Renal cortical epithelial cell (primary cell): ENCODE measurements around the gene PLSCR3. TPM values are rescaled to one million over a fixed set of nuclear protein-coding genes. Genes with fewer than 3 reads are reported as not detected.

ENCODE experiments used
- DNase-seq: peaks from one replicate; pipeline ENCODE4 v3.0.0-alpha.2; 2011; ENCODE audit warnings: low read depth
- total RNA-seq: library from RNA; depleted of rRNA; stranded (reverse); fragments of >200 nt; gene quantifications from 2 replicates; pipeline ENCODE4 v1.2.3, GENCODE V29; 2014

The PLSCR3 gene
- total RNA-seq, 1 donor from 2014 or later, result 71.0 TPM

GRCh38 chr17:7348478-7349242, 45.7 kb downstream of the PLSCR3 start:
- no peak for DNase-seq

GRCh38 chr17:7347630-7348477, 46.5 kb downstream of the PLSCR3 start:
- no peak for DNase-seq

- no peak for DNase-seq
Observed at GRCh38 chr17:7346761-7347614, 47.3 kb downstream of the PLSCR3 start.

- DNase-seq, result no peak
Observed at GRCh38 chr17:7343250-7343649, 51.1 kb downstream of the PLSCR3 start.

- no peak for DNase-seq
Observed at GRCh38 chr17:7341842-7342241, 52.5 kb downstream of the PLSCR3 start.

GRCh38 chr17:7340179-7340578, 54.1 kb downstream of the PLSCR3 start:
- DNase-seq, result no peak

Other genes with a start within 250 kb of the PLSCR3 start
- gene ASGR1, start 215.2 kb downstream of the PLSCR3 start, total RNA-seq, result 0.60 and 0.87 TPM in 2 replicates
- gene DLG4, start 174.7 kb downstream of the PLSCR3 start, total RNA-seq, result 2.1 and 22.2 TPM in 2 replicates
- gene ACADVL, start 174.6 kb downstream of the PLSCR3 start, total RNA-seq, result 307 and 382 TPM in 2 replicates
- 26.4 and 47.5 TPM in 2 replicates for gene DVL2, start 160.0 kb downstream of the PLSCR3 start, total RNA-seq
- 41.2 and 50.7 TPM in 2 replicates for gene PHF23, start 155.1 kb downstream of the PLSCR3 start, total RNA-seq
- 137 and 148 TPM in 2 replicates for gene GABARAP, start 152.1 kb downstream of the PLSCR3 start, total RNA-seq
- gene CTDNEP1, start 142.8 kb downstream of the PLSCR3 start, total RNA-seq, result 19.4 and 53.9 TPM in 2 replicates
- gene ELP5, start 142.3 kb downstream of the PLSCR3 start, total RNA-seq, result 22.1 and 24.8 TPM in 2 replicates
- 25.1 and 306 TPM in 2 replicates for gene CLDN7, start 132.0 kb downstream of the PLSCR3 start, total RNA-seq
- 0.30 and 0.35 TPM in 2 replicates for gene SLC2A4, start 112.8 kb downstream of the PLSCR3 start, total RNA-seq
- gene YBX2, start 99.9 kb downstream of the PLSCR3 start, total RNA-seq, result 0.45 TPM in 1 of 2 replicates, not detected in the other
- 352 and 682 TPM in 2 replicates for gene EIF5A, start 86.9 kb downstream of the PLSCR3 start, total RNA-seq
- 39.1 and 49.4 TPM in 2 replicates for gene GPS2, start 79.2 kb downstream of the PLSCR3 start, total RNA-seq
- gene NEURL4, start 65.2 kb downstream of the PLSCR3 start, total RNA-seq, result 21.4 and 27.8 TPM in 2 replicates
- gene ACAP1, start 58.0 kb downstream of the PLSCR3 start, total RNA-seq, result 0.20 and 65.5 TPM in 2 replicates
- gene KCTD11, start 42.4 kb downstream of the PLSCR3 start, total RNA-seq, result 10.4 and 13.7 TPM in 2 replicates
- gene TMEM95, start 39.4 kb downstream of the PLSCR3 start, total RNA-seq, result not detected in 2 replicates
- gene TNK1, start 13.4 kb downstream of the PLSCR3 start, total RNA-seq, result 3.6 and 8.0 TPM in 2 replicates
- 35.9 and 143 TPM in 2 replicates for gene TMEM256, start 9.6 kb upstream of the PLSCR3 start, total RNA-seq
- 2.6 and 17.1 TPM in 2 replicates for gene NLGN2, start 13.3 kb upstream of the PLSCR3 start, total RNA-seq
- gene SPEM1, start 25.8 kb upstream of the PLSCR3 start, total RNA-seq, result not detected in 2 replicates
- gene SPEM2, start 31.1 kb upstream of the PLSCR3 start, total RNA-seq, result not detected in 2 replicates
- not detected in 2 replicates for gene SPEM3, start 34.3 kb upstream of the PLSCR3 start, total RNA-seq
- gene TMEM102, start 40.9 kb upstream of the PLSCR3 start, total RNA-seq, result 16.9 and 33.0 TPM in 2 replicates
- gene FGF11, start 45.0 kb upstream of the PLSCR3 start, total RNA-seq, result 3.3 and 10.7 TPM in 2 replicates
- gene CHRNB1, start 50.5 kb upstream of the PLSCR3 start, total RNA-seq, result 15.3 and 26.0 TPM in 2 replicates
- gene ZBTB4, start 85.1 kb upstream of the PLSCR3 start, total RNA-seq, result 14.8 and 39.2 TPM in 2 replicates
- gene SLC35G6, start 86.9 kb upstream of the PLSCR3 start, total RNA-seq, result not detected in 2 replicates
- 57.3 and 169 TPM in 2 replicates for gene POLR2A, start 89.8 kb upstream of the PLSCR3 start, total RNA-seq
- 4.2 and 15.5 TPM in 2 replicates for gene TNFSF12, start 154.5 kb upstream of the PLSCR3 start, total RNA-seq
- 22.1 and 31.9 TPM in 2 replicates for gene TNFSF13, start 164.2 kb upstream of the PLSCR3 start, total RNA-seq
- 61.4 and 101 TPM in 2 replicates for gene SENP3, start 167.4 kb upstream of the PLSCR3 start, total RNA-seq
- 4.2 and 7.6 TPM in 2 replicates for gene CD68, start 185.1 kb upstream of the PLSCR3 start, total RNA-seq
- gene MPDU1, start 189.3 kb upstream of the PLSCR3 start, total RNA-seq, result 85.9 and 150 TPM in 2 replicates
- gene SOX15, start 195.6 kb upstream of the PLSCR3 start, total RNA-seq, result 0.60 and 2.4 TPM in 2 replicates
- gene FXR2, start 220.4 kb upstream of the PLSCR3 start, total RNA-seq, result 35.0 and 64.4 TPM in 2 replicates
- gene SAT2, start 233.3 kb upstream of the PLSCR3 start, total RNA-seq, result 16.8 and 29.6 TPM in 2 replicates
- 0.25 TPM in 1 of 2 replicates, not detected in the other for gene SHBG, start 235.6 kb upstream of the PLSCR3 start, total RNA-seq